Measurements from ENCODE around the gene KIAA0040. TPM values are rescaled to one million over a fixed set of nuclear protein-coding genes. Genes with fewer than 3 reads are reported as not detected.
A peak's percentile ranks its signal among the peaks of the same experiment; 100 is the strongest.

Gene KIAA0040
- total RNA-seq, 2 donors from 2014 or later = 20.2 to 93.1 TPM

GRCh38 chr1:175193527-175193910 is 943 bp upstream of the KIAA0040 start:
- Histone ChIP-seq H3K4me3 (peak overlapping the region; percentile 76), H3K27me3 (replicated peaks; ENCODE audit: insufficient read depth) (no peaks in the 10 kb centered on the region), H3K27ac (peak overlapping the region; percentile 75 to 78), H3K9me3 (no peaks in the 10 kb centered on the region), H3K36me3 (no peaks in the 10 kb centered on the region), H3K4me1 (ENCODE audit: control insufficient read depth in 1 of 2, low read depth in 2 of 2) (peaks cover 3 to 22% of the 10 kb centered on the region in 2 donors)
- ATAC-seq (ENCODE audit: insufficient number of reproducible peaks, low FRiP score, low read depth) (no peak), DNase-seq (ENCODE audit: low spot score) (no peak)
- TF ChIP-seq CTCF (IDR thresholded peaks at IDR 0.05) = no peak

GRCh38 chr1:175192111-175192629 is 406 bp downstream of the KIAA0040 start:
- no peak for TF ChIP-seq CTCF (IDR thresholded peaks at IDR 0.05)
- H3K9me3 ChIP-seq = no peaks in the 10 kb centered on the region
- no peaks in the 10 kb centered on the region for H3K27me3 ChIP-seq (replicated peaks; ENCODE audit: insufficient read depth)
- peak overlapping the region; percentile 76 for H3K4me3 ChIP-seq
- H3K4me1 ChIP-seq (ENCODE audit: control insufficient read depth in 1 of 2, low read depth in 2 of 2) = peaks cover 3 to 24% of the 10 kb centered on the region in 2 donors
- no peak for DNase-seq (ENCODE audit: low spot score)
- no peaks in the 10 kb centered on the region for H3K36me3 ChIP-seq
- H3K27ac ChIP-seq = peak overlapping the region; percentile 71 to 75
- no peak for ATAC-seq (ENCODE audit: insufficient number of reproducible peaks, low FRiP score, low read depth)

GRCh38 chr1:175191659-175192058 is 917 bp downstream of the KIAA0040 start:
- H3K4me1 ChIP-seq (ENCODE audit: control insufficient read depth in 1 of 2, low read depth in 2 of 2) = peaks cover 3 to 29% of the 10 kb centered on the region in 2 donors
- no peak for ATAC-seq (ENCODE audit: insufficient number of reproducible peaks, low FRiP score, low read depth)
- peak overlapping the region; percentile 71 to 75 for H3K27ac ChIP-seq

GRCh38 chr1:175188936-175189335 is 3.6 kb downstream of the KIAA0040 start:
- TF ChIP-seq CTCF (IDR thresholded peaks at IDR 0.05) = no peak
- Histone ChIP-seq H3K4me3 (no peak overlapping the region), H3K27me3 (replicated peaks; ENCODE audit: insufficient read depth) (no peaks in the 10 kb centered on the region), H3K27ac (no peak overlapping the region), H3K36me3 (no peaks in the 10 kb centered on the region), H3K4me1 (ENCODE audit: control insufficient read depth in 1 of 2, low read depth in 2 of 2) (peaks cover 3 to 34% of the 10 kb centered on the region in 2 donors), H3K9me3 (no peaks in the 10 kb centered on the region)
- no peak for ATAC-seq (ENCODE audit: insufficient number of reproducible peaks, low FRiP score, low read depth)
- no peak for DNase-seq (ENCODE audit: low spot score)

More at GRCh38 chr1:175191659-175192058, 917 bp downstream of the KIAA0040 start:
- DNase-seq (ENCODE audit: low spot score) = no peak
- H3K36me3 ChIP-seq = no peaks in the 10 kb centered on the region
- H3K9me3 ChIP-seq = no peaks in the 10 kb centered on the region
- no peaks in the 10 kb centered on the region for H3K27me3 ChIP-seq (replicated peaks; ENCODE audit: insufficient read depth)
- no peak for TF ChIP-seq CTCF (IDR thresholded peaks at IDR 0.05)
- peak overlapping the region; percentile 76 for H3K4me3 ChIP-seq

- DNase-seq (ENCODE audit: low spot score) (no peak), ATAC-seq (ENCODE audit: insufficient number of reproducible peaks, low FRiP score, low read depth) (no peak)
- Histone ChIP-seq H3K4me3 (no peak overlapping the region), H3K27me3 (replicated peaks; ENCODE audit: insufficient read depth) (no peaks in the 10 kb centered on the region), H3K27ac (no peak overlapping the region), H3K9me3 (no peaks in the 10 kb centered on the region), H3K4me1 (ENCODE audit: control insufficient read depth in 1 of 2, low read depth in 2 of 2) (peaks cover 3 to 32% of the 10 kb centered on the region in 2 donors), H3K36me3 (no peaks in the 10 kb centered on the region)
- TF ChIP-seq CTCF (IDR thresholded peaks at IDR 0.05) = no peak
These were observed 6.0 kb downstream of the KIAA0040 start for GRCh38 chr1:175186433-175187160.
